GM13977 (cell line): ENCODE results near the gene FKBP11.
"Not testable (repeated sequence)": the region's sequence is repeated elsewhere in the genome, so short reads cannot be mapped to it uniquely, and the experiment has no call there.

Experiments used
- DNase-seq: peaks from one replicate; pipeline ENCODE4 v3.0.0; 2012; ENCODE audit warnings: low spot score
- in situ Hi-C: fragments of 300-500 bp; cut with MboI; formaldehyde crosslinking; loops from one replicate; pipeline ENCODE4 v1.12.0; 2022; ENCODE audit warnings: low sequenced_read_pairs, low pct_unique_long_range_greater_than_20kb, mixed read lengths, inconsistent platforms; ENCODE audit not compliant: unreplicated experiment
- TF ChIP-seq, protein P1 (sequence below): IDR thresholded peaks from 2 replicates; pipeline ENCODE4 v1.5.1; 2012; ENCODE audit warnings: mild to moderate bottlenecking, control low read depth; ENCODE audit not compliant: insufficient read depth; ENCODE audit errors: extremely low read depth, missing control alignments

Gene FKBP11

GRCh38 chr12:48923117-48923516 lies 2.2 kb downstream of the FKBP11 start:
- in situ Hi-C loops: no loop called here
- TF ChIP-seq, protein P1, sequence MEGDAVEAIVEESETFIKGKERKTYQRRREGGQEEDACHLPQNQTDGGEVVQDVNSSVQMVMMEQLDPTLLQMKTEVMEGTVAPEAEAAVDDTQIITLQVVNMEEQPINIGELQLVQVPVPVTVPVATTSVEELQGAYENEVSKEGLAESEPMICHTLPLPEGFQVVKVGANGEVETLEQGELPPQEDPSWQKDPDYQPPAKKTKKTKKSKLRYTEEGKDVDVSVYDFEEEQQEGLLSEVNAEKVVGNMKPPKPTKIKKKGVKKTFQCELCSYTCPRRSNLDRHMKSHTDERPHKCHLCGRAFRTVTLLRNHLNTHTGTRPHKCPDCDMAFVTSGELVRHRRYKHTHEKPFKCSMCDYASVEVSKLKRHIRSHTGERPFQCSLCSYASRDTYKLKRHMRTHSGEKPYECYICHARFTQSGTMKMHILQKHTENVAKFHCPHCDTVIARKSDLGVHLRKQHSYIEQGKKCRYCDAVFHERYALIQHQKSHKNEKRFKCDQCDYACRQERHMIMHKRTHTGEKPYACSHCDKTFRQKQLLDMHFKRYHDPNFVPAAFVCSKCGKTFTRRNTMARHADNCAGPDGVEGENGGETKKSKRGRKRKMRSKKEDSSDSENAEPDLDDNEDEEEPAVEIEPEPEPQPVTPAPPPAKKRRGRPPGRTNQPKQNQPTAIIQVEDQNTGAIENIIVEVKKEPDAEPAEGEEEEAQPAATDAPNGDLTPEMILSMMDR: no peak

DNA sequence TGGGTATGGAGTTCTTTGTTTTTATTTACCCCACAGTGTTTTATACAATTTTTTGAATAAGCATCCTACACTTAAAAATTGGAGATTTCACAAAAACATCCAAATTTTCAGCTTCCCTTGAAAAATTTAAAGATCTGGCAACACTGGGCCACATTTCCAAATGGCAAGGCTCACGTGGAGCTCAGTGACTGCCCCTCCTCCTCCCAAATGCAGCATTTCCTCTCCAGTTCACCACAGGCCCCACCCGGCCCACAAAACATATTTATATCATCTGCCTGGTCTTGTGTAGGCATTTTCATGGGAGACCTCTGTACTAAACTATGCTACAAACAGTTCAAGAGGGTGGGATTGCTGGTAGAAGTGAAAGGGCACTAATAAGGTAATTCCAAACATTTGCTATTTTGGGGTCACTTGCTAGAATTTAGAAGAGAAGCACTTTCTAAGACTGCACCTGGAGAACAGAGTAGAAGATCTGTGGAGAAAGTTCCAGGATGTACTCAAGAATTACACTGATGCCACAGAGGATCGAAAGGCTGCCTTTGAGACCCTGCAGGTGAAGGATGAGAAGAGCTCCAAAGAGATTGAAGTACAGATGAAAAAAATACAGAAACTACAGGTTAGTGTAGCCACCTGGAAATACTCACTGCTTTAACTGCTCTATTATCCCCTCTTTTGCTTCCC lies 7.3 kb downstream of the FKBP11 start:
- DNase-seq: no peak
- TF ChIP-seq, protein P1: no peak
- in situ Hi-C loops: no loop called here

More at GRCh38 chr12:48923117-48923516, 2.2 kb downstream of the FKBP11 start:
- DNase-seq: no peak

- TF ChIP-seq, protein P1: no peak
- in situ Hi-C loops: no loop called here
- DNase-seq: no peak
Measured at GRCh38 chr12:48910196-48910595, 15.1 kb downstream of the FKBP11 start.

DNA sequence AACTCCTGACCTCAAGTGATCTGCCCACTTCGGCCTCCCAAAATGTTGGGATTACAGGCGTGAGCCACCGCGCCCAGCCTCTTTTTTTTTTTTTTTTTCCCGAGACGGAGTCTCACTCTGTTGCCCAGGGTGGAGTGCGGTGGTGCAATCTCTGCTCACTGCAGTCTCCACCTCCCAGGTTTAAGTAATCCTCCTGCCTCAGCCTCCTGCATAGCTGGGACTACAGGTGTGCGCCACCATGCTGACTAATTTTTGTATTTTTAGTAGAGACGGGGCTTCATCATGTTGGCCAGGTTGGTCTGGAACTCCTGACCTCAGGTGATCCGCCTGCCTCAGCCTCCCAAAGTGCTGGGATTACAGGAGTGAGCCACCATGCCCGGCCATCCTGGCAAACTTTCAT lies 15.6 kb downstream of the FKBP11 start:
- DNase-seq, in situ Hi-C loops: not testable (repeated sequence)

DNA sequence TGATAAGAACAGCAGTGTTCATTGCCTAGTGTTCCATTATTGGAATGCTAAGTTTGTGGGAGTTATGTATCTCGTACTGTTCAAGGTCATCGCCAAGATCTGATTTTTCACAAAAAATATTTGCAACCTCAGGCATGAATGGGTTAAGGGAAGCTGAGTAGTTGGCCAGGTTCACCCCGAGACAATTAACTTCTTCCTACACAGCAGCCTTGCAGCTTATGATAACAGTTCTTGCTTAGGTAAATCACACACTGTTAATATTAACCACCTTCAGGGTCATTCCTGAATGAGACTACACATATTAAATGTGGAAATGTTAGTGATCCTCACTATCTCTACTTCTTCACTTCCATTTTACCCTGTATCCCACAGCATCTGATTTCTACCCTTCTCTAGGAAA lies 18.0 kb downstream of the FKBP11 start:
- no peak for DNase-seq
- TF ChIP-seq, protein P1: no peak
- in situ Hi-C loops: no loop called here

DNA sequence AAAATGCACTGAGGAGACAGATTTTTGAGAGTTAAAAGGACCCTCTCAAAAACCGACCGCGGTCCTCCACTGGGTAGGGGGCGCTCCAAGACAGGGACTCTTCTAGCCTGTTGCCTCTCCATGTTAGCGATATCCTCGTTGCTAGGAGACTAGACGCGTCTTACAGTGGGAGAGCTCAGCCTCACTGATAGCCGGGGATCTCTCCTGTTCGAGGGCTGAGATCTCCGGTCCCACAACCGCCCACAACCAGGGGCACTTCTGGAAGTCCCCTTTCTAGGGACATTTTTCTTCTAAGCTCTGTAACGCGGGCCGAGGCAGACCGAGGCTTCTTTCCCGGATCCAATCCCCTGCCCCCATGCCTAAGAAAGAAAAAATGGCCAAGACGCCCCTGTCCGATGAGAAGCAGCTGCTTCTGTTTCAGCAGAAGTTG lies 21.3 kb downstream of the FKBP11 start:
- DNase-seq: peak; percentile 80
- TF ChIP-seq, protein P1: peak; percentile 75
- in situ Hi-C loops: no loop called here

DNA sequence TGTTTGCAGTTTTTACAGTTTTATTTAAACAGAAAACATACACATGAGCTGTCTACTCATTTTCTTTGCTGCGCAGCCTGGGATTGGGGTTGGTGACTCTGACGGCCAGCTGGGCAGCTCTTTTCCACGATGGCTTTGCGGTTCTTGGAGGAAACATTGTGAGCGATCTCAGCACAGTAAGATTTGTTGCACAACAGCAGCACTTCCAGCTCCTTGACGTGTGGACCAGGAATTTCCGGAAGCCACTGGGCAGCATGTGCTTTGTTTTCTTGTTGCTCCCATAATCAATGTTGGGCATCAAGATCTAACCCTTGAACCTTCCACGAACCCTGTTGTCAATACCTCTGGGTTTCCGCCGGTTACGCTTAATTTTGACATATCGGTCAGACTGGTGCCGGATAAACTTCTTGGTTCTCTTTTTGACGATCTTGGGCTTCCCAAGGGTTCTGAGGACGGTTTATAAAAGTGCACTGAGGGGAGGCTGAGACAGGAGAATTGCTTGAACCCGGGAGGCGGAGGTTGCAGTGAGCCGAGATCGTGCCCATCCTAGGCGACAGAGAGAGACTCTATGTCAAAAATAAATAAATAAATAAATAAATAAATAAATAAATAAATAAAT lies 21.8 kb downstream of the FKBP11 start:
- in situ Hi-C loops: no loop called here
- no peak for DNase-seq
- TF ChIP-seq, protein P1: peak; percentile 14
